DOHH2 (cell line): Measurements from ENCODE around the gene ARID1B.

Experiments
- CTCF ChIP-seq: fragments of 200-600 bp; sonication (generic); IDR thresholded peaks from one replicate; pipeline ENCODE4 v1.5.1; 2014; ENCODE audit warnings: antibody characterized with exemption, mild to moderate bottlenecking, low read depth, low read length; ENCODE audit not compliant: poor library complexity, severe bottlenecking
- EZH2phosphoT487 ChIP-seq: fragments of 200-600 bp; sonication (generic); IDR thresholded peaks from 2 replicates; pipeline ENCODE4 v1.6.1; 2017; ENCODE audit warnings: borderline replicate concordance, mild to moderate bottlenecking, antibody characterized with exemption, low read length, moderate library complexity, mixed read lengths

GRCh38 chr6:156851454-156851921 is 74.3 kb downstream of the ARID1B start:
- TF ChIP-seq CTCF (no peak), EZH2phosphoT487 (no peak)
